ENCODE results near the gene MAGEA10.
"Not testable (repeated sequence)": the region's sequence is repeated elsewhere in the genome, so short reads cannot be mapped to it uniquely, and the experiment has no call there.

The MAGEA10 gene

DNA sequence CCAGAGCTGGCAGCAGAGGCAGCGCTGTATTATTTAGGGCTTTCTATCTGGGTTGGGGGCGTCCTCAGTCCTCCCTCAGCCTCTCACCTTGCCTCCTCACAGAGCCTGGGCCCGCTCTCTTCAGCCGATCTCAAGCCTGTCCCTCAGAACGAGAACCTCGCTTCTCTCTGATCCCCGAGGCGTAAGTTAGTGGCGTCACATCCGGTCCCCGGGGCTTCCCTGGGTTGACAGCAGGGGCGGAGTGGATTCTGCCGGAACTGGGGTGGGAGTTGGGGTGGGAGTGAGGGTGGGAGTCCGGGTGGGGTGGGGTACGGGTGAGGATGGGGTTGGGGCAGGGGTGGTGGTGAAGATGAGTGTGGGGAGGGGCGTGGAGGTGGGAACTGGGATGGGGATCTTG is at the start of gene MAGEA10:
Gene MAGEA10, minus strand, starts transcription at position 190 of the 397 bp plus-strand sequence. CDS start 2,957 bp downstream, outside the sequence.
- no peak for DNase-seq (ENCODE audit: low read depth, low spot score)

DNA sequence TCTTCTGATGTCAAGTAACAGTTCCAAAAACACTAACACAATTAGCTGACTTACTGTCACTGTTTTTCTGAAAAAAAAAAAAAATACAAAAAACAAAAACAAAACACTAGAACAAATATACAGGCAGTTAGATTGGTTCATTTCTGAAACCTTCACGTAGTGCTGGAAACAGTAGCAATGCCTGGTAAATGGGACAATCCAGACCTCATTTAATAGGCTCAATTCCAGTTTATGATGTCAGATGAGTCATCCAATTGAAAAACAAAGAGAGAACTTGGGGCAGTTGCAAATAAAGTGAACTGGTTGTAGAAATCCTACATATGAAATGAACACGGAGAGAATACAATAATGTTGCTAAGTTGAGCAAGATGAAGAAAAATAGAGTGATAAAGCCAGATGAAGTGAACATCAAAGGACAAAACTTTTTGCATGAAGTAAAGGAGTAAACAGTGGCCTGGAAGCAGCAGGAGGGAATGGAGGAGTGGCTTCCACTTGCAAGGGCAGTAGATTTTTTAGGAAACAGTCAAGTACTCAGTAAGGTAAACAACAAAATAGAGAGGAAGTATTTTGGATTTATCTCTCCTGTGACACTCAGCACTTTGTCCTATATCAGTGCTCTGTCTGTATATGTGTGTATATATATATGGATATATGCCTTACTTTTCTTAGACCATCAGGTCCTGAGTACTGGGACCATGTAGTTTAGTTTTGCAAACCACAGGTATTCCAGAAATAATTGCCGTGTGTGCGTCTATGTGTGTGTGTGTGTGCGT is 39.3 kb upstream of the MAGEA10 start:
- DNase-seq (ENCODE audit: low read depth, low spot score): no peak

DNA sequence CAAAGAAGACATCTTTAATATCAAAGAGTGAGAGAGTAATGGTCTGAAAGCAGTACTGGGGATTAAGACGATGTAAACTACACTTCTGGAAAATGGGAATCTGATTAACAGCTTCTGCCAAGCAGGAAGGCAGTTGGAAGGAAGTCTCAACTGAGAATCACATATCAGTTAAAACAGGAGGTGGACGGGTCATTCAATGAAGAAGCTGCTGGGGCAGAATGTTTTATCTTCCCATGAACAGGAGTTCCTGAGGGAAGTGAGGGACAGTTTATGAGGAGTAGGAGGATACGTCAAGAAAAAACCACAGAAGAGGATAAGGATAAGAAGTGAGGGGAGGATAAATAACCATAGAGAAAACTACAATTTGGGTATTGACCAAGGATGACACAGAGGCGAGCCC is 38.7 kb upstream of the MAGEA10 start:
- no peak for DNase-seq (ENCODE audit: low read depth, low spot score)

DNA sequence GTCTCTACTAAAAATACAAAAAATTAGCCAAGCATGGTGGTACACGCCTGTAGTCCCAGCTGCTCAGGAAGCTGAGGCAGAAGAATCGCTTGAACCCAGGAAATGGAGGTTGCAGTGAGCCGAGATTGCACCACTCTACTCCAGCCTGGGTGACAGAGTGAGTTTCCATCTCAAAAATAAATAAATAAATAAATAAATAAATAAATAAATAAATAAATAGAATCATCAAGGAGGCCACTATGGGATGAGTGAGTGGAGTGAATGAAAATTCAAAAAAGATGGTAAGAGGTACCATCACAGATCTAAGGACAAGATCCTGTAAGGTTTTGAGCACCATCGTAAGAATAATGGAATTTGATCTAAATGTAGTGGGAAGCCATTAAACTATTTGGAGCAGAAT is 37.5 kb upstream of the MAGEA10 start:
- not testable (repeated sequence) for DNase-seq (ENCODE audit: low read depth, low spot score)

DNA sequence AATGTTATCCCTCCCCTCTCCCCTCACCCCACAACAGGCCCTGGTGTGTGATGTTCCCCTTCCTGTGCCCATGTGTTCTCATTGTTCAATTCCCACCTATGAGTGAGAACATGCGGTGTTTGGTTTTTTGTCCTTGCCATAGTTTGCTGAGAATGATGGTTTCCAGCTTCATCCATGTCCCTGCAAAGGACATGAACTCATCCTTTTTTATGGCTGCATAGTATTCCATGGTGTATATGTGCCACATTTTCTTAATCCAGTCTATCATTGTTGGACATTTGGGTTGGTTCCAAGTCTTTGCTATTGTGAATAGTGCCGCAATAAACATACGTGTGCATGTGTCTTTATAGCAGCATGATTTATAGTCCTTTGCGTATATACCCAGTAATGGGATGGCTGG is 35.5 kb upstream of the MAGEA10 start:
- DNase-seq (ENCODE audit: low read depth, low spot score): not testable (repeated sequence)

DNA sequence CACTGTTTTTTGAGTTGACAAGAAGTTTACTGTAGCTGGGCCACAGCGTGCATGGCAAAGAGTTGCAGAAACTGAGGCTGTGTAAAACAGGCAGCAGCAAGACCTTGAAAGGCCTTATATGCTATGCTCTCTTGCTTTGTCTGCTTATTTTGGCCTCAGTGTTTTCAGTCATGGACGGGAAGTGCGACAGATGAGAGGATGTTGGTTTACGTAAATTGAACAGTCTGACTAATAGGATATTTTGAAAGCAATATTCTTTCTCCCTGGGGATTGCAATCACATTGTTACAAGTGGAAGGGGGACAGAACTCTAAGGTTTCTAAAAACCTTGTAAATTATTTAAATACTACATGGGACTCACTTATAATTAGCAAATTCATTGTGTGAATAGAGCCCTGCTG is 32.2 kb upstream of the MAGEA10 start:
- no peak for DNase-seq (ENCODE audit: low read depth, low spot score)

DNA sequence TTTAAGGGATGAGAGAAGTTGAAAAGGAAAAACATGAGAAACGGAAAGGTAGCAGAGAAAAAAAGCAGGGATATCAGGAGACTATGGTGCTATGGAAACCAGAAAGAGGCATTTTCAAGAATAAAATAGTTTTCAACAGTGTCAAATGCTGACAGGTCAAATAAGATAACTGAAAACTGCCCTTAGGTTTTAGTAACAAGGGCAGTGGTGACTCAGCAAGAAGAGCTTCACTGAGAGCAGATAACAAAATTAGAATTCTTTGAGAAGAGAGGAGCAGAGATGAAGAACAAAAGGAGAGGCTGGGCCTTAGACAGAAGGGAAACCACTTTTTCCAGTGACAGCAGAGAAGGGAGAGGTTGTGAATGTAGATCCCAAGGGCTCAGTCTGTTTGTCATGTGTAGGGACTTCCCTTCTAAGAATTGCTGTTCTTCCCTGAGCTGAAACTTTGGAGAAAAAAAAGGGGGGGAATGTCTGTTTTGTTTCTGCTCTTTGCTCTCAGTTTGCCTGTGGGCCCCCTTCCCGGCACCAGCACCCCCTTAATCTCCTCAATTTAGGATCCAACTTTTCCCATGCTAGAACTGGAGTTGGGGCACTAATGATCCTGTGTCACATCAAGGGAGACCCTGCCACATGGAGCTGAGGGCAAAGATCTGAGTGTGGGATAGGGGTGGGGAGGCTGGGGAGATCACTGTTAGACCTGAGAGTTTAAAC is 26.8 kb upstream of the MAGEA10 start:
- no peak for DNase-seq (ENCODE audit: low read depth, low spot score)

DNA sequence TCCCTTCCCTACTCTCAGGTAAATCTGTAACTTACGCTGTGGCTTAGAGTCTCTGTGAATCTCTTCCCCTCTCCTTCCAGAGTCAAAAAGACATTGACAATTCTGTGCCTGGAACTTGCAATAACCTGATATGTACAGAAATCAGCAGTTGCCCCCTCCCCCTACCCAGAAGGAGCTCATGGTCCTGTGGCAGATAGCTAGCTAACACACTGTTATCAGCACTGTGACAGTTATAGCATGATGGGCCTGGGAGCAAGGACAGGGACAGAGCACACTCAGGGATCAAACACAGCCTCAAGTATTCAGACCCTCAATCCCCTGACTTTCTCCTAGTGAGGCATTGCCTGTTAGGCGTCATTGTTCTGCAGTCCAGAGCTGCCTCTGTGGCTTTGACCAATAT is 18.7 kb upstream of the MAGEA10 start:
- DNase-seq (ENCODE audit: low read depth, low spot score): no peak

DNA sequence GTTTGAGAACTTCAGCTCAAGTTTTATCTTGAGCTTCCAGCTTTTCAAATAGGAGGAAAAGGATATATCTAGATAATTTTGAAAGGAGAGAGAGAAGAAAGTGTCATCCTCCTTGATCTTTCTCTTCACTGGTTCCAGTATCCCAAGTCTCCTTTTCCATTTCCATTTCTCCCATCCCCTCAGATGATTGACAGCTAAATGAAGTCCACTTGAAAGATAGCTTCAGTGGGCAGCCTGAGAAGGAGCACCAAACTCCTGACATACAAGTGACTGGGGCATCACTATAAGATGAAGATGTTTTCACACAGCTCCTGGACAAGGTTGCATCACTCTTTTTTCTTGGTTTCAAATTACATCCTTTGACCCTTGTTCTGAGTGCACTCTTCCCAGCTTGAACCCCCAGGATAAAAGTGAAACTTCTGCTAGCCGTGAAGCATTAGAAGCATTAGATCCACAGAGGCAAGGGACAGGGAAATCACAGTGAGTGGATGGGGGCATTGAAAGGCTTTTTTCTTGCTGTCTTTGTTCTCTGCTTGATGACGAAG is 17.5 kb upstream of the MAGEA10 start:
- no peak for DNase-seq (ENCODE audit: low read depth, low spot score)

DNA sequence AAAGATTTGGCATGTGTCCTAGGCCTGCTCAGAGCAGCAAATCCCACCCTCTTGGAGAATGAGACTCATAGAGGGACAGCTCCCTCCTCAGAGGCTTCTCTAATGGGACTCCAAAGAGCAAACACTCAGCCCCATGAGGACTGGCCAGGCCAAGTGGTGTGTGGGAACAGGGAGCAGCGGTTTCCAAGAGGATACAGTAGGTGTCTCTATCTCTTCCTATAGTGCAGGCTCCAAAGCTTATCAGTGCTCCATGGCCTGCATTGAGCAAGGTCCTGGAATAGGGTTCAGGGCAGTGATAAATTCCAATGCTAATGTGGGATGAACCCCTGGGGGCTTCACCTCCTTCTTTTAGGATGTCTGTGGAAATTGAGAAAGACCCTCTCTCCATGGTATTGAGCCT is 15.7 kb upstream of the MAGEA10 start:
- no peak for DNase-seq (ENCODE audit: low read depth, low spot score)

DNA sequence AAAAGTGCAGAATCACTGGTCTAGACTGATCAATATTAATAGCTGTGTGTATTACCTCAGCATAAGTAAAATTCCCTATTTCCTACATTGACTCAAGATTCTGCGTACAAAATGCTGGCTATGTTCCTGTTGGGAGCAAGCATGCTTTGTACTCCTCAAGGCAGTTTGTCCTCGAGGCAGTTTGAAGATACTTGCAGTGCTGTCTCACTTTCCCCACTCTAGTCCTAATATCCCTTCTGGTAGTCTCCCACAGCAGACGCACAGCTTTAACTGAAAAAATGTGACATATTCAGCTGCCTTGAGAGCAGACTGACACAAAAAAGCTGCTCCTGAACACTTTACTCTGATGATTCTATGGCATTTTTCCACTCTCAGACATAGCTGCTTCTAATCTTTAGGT is 12.9 kb upstream of the MAGEA10 start:
- DNase-seq (ENCODE audit: low read depth, low spot score): no peak

DNA sequence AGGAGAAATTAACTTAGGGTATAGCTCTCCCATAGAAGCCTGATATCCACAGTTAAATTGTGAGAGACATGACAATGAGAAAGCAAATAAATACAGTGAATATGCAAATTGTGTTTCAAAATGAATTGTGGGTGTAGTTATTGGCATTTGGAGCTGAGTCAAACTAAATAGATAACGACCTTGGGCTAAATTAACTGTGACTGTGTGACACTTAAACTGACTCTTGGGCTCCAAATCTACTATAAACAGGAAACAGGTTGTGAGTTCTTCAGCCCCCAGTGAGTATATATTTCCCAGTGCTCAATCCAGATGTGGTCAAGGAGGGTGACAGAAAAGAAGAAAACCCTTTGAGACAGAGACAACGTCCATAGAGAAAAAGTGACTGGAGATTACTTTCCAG is 11.3 kb upstream of the MAGEA10 start:
- no peak for DNase-seq (ENCODE audit: low read depth, low spot score)

DNA sequence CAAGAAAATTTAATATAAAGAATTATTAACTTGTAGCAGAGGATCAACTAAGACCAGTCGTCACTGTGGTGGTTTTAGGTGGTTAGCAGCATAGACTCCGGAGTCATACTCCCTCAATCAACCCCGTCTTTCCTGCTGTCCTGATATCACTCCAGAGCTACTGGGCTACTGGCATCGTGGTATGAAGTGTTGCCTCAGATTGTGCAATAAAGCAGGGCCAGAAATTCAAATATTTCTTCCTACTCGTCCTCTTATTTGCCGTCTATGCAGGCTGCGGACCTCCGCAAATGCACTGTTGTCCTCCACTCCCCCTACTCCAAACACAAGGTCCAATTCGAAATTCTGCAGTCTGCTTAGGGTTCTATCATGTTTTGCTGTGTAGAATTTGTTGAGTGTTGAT is 1.2 kb upstream of the MAGEA10 start:
- DNase-seq (ENCODE audit: low read depth, low spot score): no peak

DNA sequence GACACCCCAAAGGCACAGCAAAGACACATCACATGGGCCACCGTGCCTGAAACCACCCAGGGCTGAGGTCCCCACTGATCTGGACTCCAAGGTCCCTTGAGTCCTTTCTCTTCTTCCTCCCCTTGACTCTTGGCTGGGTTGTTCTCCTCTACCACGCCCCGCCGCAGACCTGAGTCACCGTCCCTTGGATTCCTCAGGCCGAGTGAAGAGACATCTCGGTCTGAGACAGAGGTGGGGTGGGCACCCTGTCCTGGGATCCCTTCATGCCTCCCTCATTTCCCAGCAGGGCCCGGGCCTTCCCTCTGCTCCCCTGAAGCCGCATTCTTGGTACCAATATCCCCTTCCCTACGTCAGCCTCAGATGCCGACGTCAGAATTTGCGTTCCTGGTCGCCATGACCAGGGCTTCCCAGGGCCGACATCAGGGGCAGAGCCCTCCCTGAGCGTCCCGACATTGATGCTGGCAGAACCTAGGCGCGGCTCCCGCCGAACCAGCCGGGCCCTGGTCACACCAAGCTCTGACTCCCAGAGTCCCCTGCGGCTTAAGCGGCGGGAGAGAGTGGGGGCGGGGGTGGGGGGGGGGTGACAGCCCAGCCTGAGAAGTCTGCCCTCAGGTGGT is 498 bp downstream of the MAGEA10 start:
- no peak for DNase-seq (ENCODE audit: low read depth, low spot score)

DNA sequence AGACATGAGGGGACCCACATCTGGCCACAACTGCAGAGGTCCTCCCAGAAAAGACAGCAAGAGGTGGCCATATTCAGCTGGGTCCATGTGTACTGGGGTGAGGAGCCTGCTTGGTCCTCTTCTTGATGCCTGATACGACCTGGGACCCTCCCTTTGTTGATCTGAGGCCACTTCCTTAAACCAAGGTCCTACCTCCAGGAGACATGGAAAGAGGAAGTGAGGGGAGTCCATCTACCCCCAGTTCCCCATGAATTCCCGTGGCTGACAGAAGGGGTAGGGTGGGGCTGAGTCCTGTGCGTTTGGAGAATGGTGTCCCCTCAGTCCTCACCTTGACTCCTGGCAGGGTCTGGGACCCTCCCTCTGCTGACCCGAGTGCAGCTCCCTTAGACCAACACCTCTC is 2.1 kb downstream of the MAGEA10 start:
- DNase-seq (ENCODE audit: low read depth, low spot score): no peak

DNA sequence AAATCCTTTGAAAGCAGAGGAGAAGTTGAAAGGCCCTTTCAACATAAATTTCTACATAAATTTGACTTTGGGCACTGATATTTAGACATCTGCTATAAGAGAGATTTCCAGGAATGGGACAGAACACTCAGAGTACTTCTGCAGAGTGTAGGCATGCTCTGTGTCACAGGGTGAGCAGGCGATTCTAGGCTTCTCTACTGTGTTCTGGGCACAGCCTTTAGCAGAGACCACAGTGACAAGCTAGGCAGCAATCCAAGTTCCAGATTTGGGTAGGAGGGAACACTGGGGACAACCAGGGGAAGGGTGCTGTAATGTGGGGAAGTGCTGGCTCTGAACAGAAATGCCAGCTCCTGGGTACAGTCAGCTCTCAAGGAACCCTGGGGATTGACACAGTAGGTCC is 6.9 kb downstream of the MAGEA10 start:
- DNase-seq (ENCODE audit: low read depth, low spot score): no peak

DNA sequence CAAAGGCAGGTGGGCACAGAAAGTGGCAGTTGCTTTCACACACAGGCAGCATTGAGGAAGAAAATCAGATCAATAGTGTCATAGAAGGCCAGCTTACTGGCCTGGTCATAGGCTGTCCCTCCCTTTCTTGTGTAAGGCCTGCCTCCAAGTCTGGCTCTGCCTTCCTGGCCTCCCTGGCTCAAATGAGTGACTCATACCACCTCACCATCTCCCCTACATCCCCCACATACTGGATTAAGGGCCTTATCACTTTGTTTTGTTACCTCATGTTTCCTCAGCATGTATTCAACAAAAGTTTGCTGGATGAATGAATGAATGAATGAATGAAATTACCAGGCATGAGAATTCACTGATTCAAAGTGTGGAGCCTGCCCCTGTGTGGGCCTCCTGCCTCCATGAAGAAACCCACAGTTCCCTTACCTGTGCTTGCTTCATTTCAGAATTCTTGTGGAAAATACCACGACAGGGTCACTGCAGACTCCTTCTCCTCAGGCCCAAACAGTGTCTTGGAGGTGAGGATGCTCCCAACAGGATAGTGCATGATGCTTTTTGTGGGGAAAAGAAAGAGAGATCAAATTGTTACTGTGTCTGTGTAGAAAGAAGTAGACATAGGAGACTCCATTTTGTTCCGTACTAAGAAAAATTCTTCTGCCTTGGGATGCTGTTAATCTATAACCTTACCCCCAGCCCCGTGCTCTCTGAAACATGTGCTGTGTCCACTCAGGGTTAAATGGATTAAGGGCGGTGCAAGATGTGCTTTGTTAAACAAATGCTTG is 9.1 kb downstream of the MAGEA10 start:
- not testable (repeated sequence) for DNase-seq (ENCODE audit: low read depth, low spot score)

DNA sequence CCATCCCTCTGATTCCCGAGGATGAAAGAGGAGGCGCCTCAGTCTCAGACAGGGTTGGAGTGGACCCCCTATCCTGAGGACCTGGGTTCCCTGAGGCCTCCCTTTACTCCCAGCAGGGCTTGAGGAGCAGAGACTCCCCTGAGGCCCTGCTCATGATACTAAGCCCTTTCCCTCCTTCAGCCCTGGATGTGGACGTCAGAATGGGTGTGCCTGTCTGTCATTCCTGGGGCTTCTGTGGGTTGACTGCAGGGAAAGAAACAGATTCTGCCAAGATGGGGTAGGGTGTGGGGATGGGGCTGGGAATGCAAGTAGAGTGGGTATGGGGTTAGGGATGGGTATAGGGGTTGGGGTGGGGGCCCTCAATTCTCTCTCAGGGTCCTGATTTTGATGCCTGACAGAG is 21.1 kb downstream of the MAGEA10 start:
- no peak for DNase-seq (ENCODE audit: low read depth, low spot score)

DNA sequence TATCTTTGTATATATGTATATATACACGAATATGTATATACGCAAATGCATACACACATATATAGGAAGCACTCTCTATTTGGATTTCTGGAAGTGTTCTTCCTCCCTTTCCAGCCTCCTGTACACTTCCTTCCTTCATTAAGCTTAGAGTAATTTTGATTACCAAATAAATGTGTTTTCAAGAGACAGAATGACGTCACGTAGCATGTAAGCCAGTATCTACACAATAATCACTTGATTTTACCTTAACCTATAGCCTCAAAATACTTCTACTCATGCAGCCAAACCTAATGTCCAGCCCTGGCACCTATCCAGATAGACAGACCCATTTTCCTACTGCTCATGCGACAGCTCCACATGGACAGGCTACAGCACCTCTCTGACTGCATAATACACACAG is 29.9 kb downstream of the MAGEA10 start:
- DNase-seq (ENCODE audit: low read depth, low spot score): no peak

DNA sequence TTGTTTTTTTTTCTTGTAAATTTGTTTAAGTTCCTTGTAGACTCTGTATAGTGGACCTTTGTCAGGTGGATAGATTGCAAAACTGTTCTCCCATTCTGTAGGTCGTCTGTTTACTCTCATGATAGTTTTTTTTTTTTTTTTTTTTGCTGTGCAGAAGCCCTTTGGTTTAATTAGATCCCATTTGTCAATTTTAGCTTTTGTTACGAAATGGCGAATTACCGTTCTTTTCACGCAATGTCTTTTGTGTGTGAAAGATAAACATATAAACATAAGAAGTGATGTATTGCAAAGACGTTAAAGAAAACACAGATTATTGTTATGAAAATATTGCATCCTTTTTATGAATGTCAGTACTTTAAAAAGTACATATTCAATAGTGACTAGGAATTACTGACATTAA is 34.5 kb downstream of the MAGEA10 start:
- DNase-seq (ENCODE audit: low read depth, low spot score): no peak

DNA sequence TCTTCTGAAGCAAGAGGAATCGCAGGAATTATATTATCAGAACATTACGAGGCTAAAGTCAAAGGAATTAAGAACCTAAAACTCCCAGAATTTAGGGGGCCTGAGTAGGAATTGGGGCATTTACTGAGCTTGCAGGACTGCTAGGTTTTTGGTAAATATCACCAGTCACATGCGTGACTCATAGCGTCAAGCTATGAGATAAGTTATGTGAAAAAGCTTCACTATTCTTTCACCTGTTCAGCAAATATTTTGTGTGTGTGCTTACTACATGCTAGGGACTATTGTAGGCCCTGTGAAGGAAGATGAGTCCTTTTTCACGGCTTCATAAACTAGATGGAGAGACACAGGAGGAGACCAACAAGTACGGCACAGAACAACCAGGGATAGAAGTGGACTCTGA is 52.2 kb downstream of the MAGEA10 start:
- no peak for DNase-seq (ENCODE audit: low read depth, low spot score)
